Neural crest cell (in vitro differentiated cells): Measurements from ENCODE around the gene CADM1. TPM values are rescaled to one million over a fixed set of nuclear protein-coding genes. Genes with fewer than 3 reads are reported as not detected.

ENCODE experiments used
- DNase-seq: peaks from one replicate; pipeline ENCODE4 v3.0.0; 2021; ENCODE audit warnings: low read depth, mixed read lengths, low spot score
- H3K27ac Mint-ChIP-seq: one replicate; pipeline ENCODE4 v1.8.0; 2021; ENCODE audit warnings: mild to moderate bottlenecking, mixed read lengths; ENCODE audit not compliant: unreplicated experiment
- H3K27me3 Mint-ChIP-seq: 2 replicates; pipeline ENCODE4 v1.8.0; 2021; ENCODE audit warnings: low read depth, mild to moderate bottlenecking, mixed read lengths
- H3K36me3 Mint-ChIP-seq: 2 replicates; pipeline ENCODE4 v1.8.0; 2021; ENCODE audit warnings: low read depth, mild to moderate bottlenecking, mixed read lengths
- H3K4me1 Mint-ChIP-seq: 2 replicates; pipeline ENCODE4 v1.8.0; 2021; ENCODE audit warnings: mixed read lengths
- H3K4me3 Mint-ChIP-seq: one replicate; pipeline ENCODE4 v1.8.0; 2021; ENCODE audit warnings: mild to moderate bottlenecking, mixed read lengths
- H3K9me3 Mint-ChIP-seq: 2 replicates; pipeline ENCODE4 v1.8.0; 2021; ENCODE audit warnings: mixed read lengths
- CTCF ChIP-seq: fragments of 200-600 bp; sonication (generic); conservative IDR thresholded peaks from 2 replicates; pipeline ENCODE4 v1.5.0; 2021; ENCODE audit warnings: antibody characterized with exemption, mild to moderate bottlenecking
- total RNA-seq: library from RNA; stranded (reverse); gene quantifications from 2 replicates; pipeline ENCODE4 v1.2.1, GENCODE V29; 2021

The CADM1 gene
- total RNA-seq, 1 donor from 2014 or later: 112 TPM

- H3K9me3 Mint-ChIP-seq: peaks cover 3% of the 10 kb centered on the region
- H3K4me1 Mint-ChIP-seq: peaks cover 32% of the 10 kb centered on the region
- no peak overlapping the region for H3K4me3 Mint-ChIP-seq
- TF ChIP-seq CTCF: no peak
- no peaks in the 10 kb centered on the region for H3K27me3 Mint-ChIP-seq
- H3K27ac Mint-ChIP-seq: no peak overlapping the region
- no peak for DNase-seq
- H3K36me3 Mint-ChIP-seq: no peaks in the 10 kb centered on the region
These were observed 82.1 kb downstream of the CADM1 start for GRCh38 chr11:115421992-115422689.

- no peaks in the 10 kb centered on the region for H3K36me3 Mint-ChIP-seq
These were observed 82.7 kb downstream of the CADM1 start for GRCh38 chr11:115421352-115421991.

GRCh38 chr11:115420505-115420904 is 83.7 kb downstream of the CADM1 start:
- no peak for DNase-seq
- Mint-ChIP-seq H3K9me3 (peaks cover 3% of the 10 kb centered on the region), H3K4me3 (no peak overlapping the region), H3K27ac (no peak overlapping the region), H3K27me3 (no peaks in the 10 kb centered on the region), H3K4me1 (peaks cover 29% of the 10 kb centered on the region), H3K36me3 (no peaks in the 10 kb centered on the region)
- no peak for TF ChIP-seq CTCF

More at GRCh38 chr11:115421352-115421991, 82.7 kb downstream of the CADM1 start:
- TF ChIP-seq CTCF: no peak
- no peak overlapping the region for H3K4me3 Mint-ChIP-seq
- no peak overlapping the region for H3K27ac Mint-ChIP-seq
- no peak for DNase-seq
- H3K27me3 Mint-ChIP-seq: no peaks in the 10 kb centered on the region
- H3K4me1 Mint-ChIP-seq: peaks cover 32% of the 10 kb centered on the region
- H3K9me3 Mint-ChIP-seq: peaks cover 3% of the 10 kb centered on the region

GRCh38 chr11:115418626-115419025 is 85.6 kb downstream of the CADM1 start:
- Mint-ChIP-seq H3K4me1 (peaks cover 25% of the 10 kb centered on the region), H3K27ac (no peak overlapping the region), H3K27me3 (no peaks in the 10 kb centered on the region), H3K36me3 (no peaks in the 10 kb centered on the region), H3K9me3 (peaks cover 3% of the 10 kb centered on the region), H3K4me3 (no peak overlapping the region)
- no peak for DNase-seq
- no peak for TF ChIP-seq CTCF

- Mint-ChIP-seq H3K4me3 (no peak overlapping the region), H3K27ac (no peak overlapping the region), H3K27me3 (no peaks in the 10 kb centered on the region), H3K36me3 (no peaks in the 10 kb centered on the region), H3K9me3 (peaks cover 3% of the 10 kb centered on the region), H3K4me1 (peaks cover 25% of the 10 kb centered on the region)
- no peak for TF ChIP-seq CTCF
- no peak for DNase-seq
These were observed 86.1 kb downstream of the CADM1 start for GRCh38 chr11:115418081-115418480.
